Activated CD4-positive, alpha-beta memory T cell treated with anti-CD3 and anti-CD28 coated beads for 36 hours (primary cell): ENCODE results near the gene TBC1D1. TPM values are rescaled to one million over a fixed set of nuclear protein-coding genes. Genes with fewer than 3 reads are reported as not detected.

Source experiments
- CTCF ChIA-PET: fragments of 350-600 bp; sonication (Branson Sonifier 250); formaldehyde crosslinking; loops from one replicate; lab custom pipeline; 2021; ENCODE audit warnings: antibody characterized with exemption, inconsistent platforms; lab: Charles Lee
- POLR2A ChIA-PET: fragments of 350-600 bp; sonication (Branson Sonifier 250); formaldehyde crosslinking; loops from one replicate; lab custom pipeline; 2021; ENCODE audit warnings: antibody characterized with exemption; lab: Charles Lee
- DNase-seq: peaks from one replicate; pipeline ENCODE4 v3.0.0-alpha.2; 2020
- H3K27ac Mint-ChIP-seq: one replicate; pipeline ENCODE4 v1.8.0; 2021; ENCODE audit warnings: mixed read lengths
- H3K27me3 Mint-ChIP-seq: one replicate; pipeline ENCODE4 v1.8.0; 2021; ENCODE audit warnings: mixed read lengths
- H3K36me3 Mint-ChIP-seq: one replicate; pipeline ENCODE4 v1.8.0; 2021; ENCODE audit warnings: mixed read lengths
- H3K4me1 Mint-ChIP-seq: one replicate; pipeline ENCODE4 v1.8.0; 2021; ENCODE audit warnings: low read depth, mixed read lengths
- H3K4me3 Mint-ChIP-seq: one replicate; pipeline ENCODE4 v1.8.0; 2021; ENCODE audit warnings: mild to moderate bottlenecking, mixed read lengths
- H3K9me3 Mint-ChIP-seq: one replicate; pipeline ENCODE4 v1.8.0; 2021; ENCODE audit warnings: mixed read lengths
- intact Hi-C: fragments of 100-400 bp; cut with micrococcal nuclease; formaldehyde crosslinking; loops from one replicate; pipeline ENCODE4 v1.15.1; 2023
- total RNA-seq, 2 experiments: library from RNA; stranded (reverse); gene quantifications; one replicate each; pipeline ENCODE4 v1.2.3, GENCODE V29; 2021

The TBC1D1 gene
- total RNA-seq, 2 experiments from 2014 or later = 67.6 to 70.4 TPM

DNA sequence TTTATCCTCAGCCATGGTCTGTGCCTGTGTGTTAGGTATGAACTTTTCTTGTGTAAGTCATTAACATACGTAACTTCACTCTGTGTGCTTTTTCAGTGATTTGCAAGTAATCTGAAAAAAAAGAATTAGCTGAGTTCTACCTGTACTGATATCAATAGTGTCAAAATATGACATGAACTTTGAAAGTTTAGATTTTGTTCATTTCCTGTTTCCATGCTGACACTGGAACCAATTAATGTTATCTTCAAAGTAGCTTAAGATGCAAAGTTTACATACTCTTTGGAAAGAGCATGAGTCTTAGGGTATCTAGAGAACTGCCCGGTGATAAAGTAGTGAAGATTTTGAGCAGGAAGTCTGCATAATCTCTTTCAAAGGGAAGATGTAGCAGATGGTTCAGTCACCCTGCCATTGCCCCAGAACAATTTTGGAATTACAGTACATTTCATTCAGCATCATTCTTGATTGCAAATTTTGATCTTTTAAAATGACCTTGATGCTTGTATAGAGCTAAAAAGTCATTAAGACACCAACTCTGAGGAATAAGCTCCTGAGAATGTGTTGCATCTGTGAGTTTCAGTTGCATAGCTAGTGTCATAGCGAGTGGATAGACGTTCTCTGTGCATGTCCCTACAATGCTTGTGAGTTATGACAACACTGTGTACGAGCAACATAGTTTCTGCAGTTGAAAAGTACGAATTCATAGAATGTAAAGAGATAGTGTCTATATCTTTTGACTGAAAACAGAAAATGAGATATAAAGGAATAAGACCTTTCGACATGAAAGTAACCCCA lies 199.8 kb downstream of the TBC1D1 start:
- Mint-ChIP-seq H3K27ac (peak overlapping the region; percentile 88), H3K9me3 (no peaks in the 10 kb centered on the region), H3K4me3 (peak overlapping the region; percentile 50), H3K4me1 (peaks cover 42% of the 10 kb centered on the region), H3K36me3 (peaks cover 34% of the 10 kb centered on the region), H3K27me3 (no peaks in the 10 kb centered on the region)
- intact Hi-C loops = loop anchor here (1.0 kb wide), 3 partner anchors 12 to 71 kb away; no protein-coding TSS in a partner anchor
- ChIA-PET CTCF (interaction anchor here (0.8 to 2.9 kb wide), 12 partner anchors 11 to 714 kb away, joined by 4 to 14 read pairs (median 6); partner anchors contain the start of gene TLR1), POLR2A (interaction anchor here (0.5 to 4.0 kb wide), 13 partner anchors 9 to 576 kb away, joined by 3 to 52 read pairs (median 7); no protein-coding TSS in a partner anchor)
- DNase-seq = peak; percentile 21

DNA sequence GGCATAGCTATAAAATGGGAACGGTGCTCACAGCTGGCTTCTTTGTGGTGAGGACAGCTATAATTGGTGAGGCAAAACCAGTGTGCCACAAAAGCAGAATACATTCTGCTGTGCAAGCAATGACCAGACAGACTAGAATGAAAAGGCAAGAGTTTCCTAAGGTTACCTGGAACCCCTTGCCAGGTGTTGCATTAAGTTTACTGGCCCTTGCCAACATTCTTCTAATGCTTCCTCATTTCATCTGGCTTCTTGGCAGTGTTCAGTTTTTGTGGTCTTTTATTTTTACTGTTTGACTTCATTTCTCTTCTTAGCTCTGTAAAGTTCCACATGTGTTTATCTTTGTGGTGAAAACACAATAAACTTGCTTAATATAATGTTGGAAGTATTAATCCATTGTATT lies 200.8 kb downstream of the TBC1D1 start:
- CTCF ChIA-PET = interaction anchor here (1.0 to 2.9 kb wide), 7 partner anchors 22 to 713 kb away, joined by 4 to 14 read pairs (median 5); partner anchors contain the start of gene TLR1
- H3K36me3 Mint-ChIP-seq = peaks cover 38% of the 10 kb centered on the region
- DNase-seq = no peak
- H3K9me3 Mint-ChIP-seq = no peaks in the 10 kb centered on the region
- no peaks in the 10 kb centered on the region for H3K27me3 Mint-ChIP-seq
- POLR2A ChIA-PET = interaction anchor here (1.9 to 4.0 kb wide), 5 partner anchors 10 to 69 kb away, joined by 9 to 52 read pairs (median 20); no protein-coding TSS in a partner anchor
- peak overlapping the region; percentile 88 for H3K27ac Mint-ChIP-seq
- H3K4me1 Mint-ChIP-seq = peaks cover 42% of the 10 kb centered on the region
- intact Hi-C loops = no loop called here
- H3K4me3 Mint-ChIP-seq = peak overlapping the region; percentile 50

- peaks cover 38% of the 10 kb centered on the region for H3K36me3 Mint-ChIP-seq
- H3K27me3 Mint-ChIP-seq = no peaks in the 10 kb centered on the region
- H3K27ac Mint-ChIP-seq = peak overlapping the region; percentile 64
- intact Hi-C loops = no loop called here
- DNase-seq = no peak
- no peak overlapping the region for H3K4me3 Mint-ChIP-seq
- ChIA-PET CTCF (no interaction called here), POLR2A (no interaction called here)
- peaks cover 42% of the 10 kb centered on the region for H3K4me1 Mint-ChIP-seq
- H3K9me3 Mint-ChIP-seq = no peaks in the 10 kb centered on the region
These were observed 201.8 kb downstream of the TBC1D1 start for GRCh38 chr4:38092701-38093100.

GRCh38 chr4:38094419-38094818 lies 203.5 kb downstream of the TBC1D1 start:
- H3K27me3 Mint-ChIP-seq = no peaks in the 10 kb centered on the region
- H3K9me3 Mint-ChIP-seq = no peaks in the 10 kb centered on the region
- H3K27ac Mint-ChIP-seq = no peak overlapping the region
- peaks cover 44% of the 10 kb centered on the region for H3K36me3 Mint-ChIP-seq
- intact Hi-C loops = no loop called here
- H3K4me1 Mint-ChIP-seq = peaks cover 31% of the 10 kb centered on the region
- no peak overlapping the region for H3K4me3 Mint-ChIP-seq
- CTCF ChIA-PET = interaction anchor here (0.7 to 1.5 kb wide), 8 partner anchors 20 to 476 kb away, joined by 3 to 5 read pairs (median 3); no protein-coding TSS in a partner anchor
- DNase-seq = no peak
- POLR2A ChIA-PET = no interaction called here

- Mint-ChIP-seq H3K36me3 (peaks cover 44% of the 10 kb centered on the region), H3K4me3 (no peak overlapping the region), H3K27me3 (no peaks in the 10 kb centered on the region), H3K9me3 (no peaks in the 10 kb centered on the region), H3K27ac (no peak overlapping the region), H3K4me1 (peaks cover 25% of the 10 kb centered on the region)
- ChIA-PET CTCF (interaction anchor here (1.2 to 1.5 kb wide), 5 partner anchors 18 to 224 kb away, joined by 3 to 5 read pairs (median 4); no protein-coding TSS in a partner anchor), POLR2A (no interaction called here)
- DNase-seq = no peak
- intact Hi-C loops = no loop called here
These were observed 204.8 kb downstream of the TBC1D1 start for GRCh38 chr4:38095691-38096090.

GRCh38 chr4:38097818-38098217 lies 206.9 kb downstream of the TBC1D1 start:
- Mint-ChIP-seq H3K36me3 (peaks cover 33% of the 10 kb centered on the region), H3K9me3 (no peaks in the 10 kb centered on the region), H3K27ac (no peak overlapping the region), H3K4me3 (no peak overlapping the region), H3K27me3 (no peaks in the 10 kb centered on the region), H3K4me1 (peaks cover 8% of the 10 kb centered on the region)
- intact Hi-C loops = no loop called here
- no peak for DNase-seq
- ChIA-PET POLR2A (no interaction called here), CTCF (interaction anchor here (0.8 kb wide), 1 partner anchor 28 kb away, joined by 3 read pairs; no protein-coding TSS in a partner anchor)

DNA sequence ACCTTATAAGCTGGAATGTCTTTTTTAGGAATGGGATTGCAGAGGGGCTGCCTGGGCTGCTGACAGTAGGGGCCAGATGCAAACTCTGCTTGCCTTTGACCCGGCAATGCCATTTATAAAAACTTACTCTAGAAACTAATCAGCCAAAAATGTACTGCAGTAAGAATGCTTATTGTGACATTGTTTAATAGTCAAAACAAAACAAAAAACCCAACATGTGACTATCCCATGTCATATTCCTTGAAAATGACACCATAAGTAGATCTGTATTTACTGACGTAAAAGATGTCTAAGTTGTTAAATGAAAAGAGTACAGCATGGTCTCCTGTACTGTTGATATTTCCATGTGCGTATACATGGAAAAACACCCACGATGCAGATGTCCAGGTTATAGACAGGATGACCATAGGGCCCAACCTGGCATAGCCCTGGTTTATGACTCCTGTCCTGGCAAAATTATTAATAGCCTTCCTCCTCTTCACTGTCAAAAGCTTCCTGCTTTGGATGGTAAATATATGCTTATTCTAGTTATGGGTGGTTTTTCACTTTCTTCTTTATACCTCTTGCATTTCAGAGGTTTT lies 208.2 kb downstream of the TBC1D1 start:
- intact Hi-C loops = no loop called here
- Mint-ChIP-seq H3K27ac (no peak overlapping the region), H3K4me1 (peaks cover 5% of the 10 kb centered on the region), H3K4me3 (no peak overlapping the region), H3K36me3 (peaks cover 33% of the 10 kb centered on the region), H3K9me3 (no peaks in the 10 kb centered on the region), H3K27me3 (no peaks in the 10 kb centered on the region)
- ChIA-PET POLR2A (no interaction called here), CTCF (interaction anchor here (0.8 kb wide), 1 partner anchor 29 kb away, joined by 3 read pairs; no protein-coding TSS in a partner anchor)
- DNase-seq = no peak

DNA sequence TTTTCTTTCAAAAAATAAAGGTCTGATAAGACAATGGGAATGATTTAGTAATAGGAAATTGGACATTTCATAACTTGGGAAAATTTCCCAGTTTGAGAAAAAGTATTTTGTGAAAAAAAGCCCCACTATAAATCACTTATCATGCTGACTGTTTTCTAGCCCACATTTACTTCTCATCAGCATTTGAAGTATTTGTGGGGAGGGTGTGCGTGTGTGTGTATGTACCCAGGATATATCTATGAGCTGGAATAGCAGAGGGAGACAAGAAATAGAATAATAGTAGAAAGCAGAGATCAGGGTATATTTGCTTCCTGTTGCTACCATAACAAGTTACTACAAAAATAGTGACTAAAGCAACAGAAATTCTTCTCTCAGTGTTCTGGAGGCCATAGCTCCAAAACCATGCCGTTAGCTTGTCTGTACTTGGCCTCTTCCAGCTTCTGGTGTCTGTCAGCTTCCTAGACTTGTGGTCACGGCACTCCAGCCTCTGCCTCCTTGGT lies 209.1 kb downstream of the TBC1D1 start:
- intact Hi-C loops = loop anchor here (1.0 kb wide), 1 partner anchor 11 kb away; no protein-coding TSS in a partner anchor
- CTCF ChIA-PET = no interaction called here
- Mint-ChIP-seq H3K36me3 (peaks cover 35% of the 10 kb centered on the region), H3K4me1 (peaks cover 5% of the 10 kb centered on the region), H3K4me3 (no peak overlapping the region), H3K27ac (no peak overlapping the region), H3K27me3 (no peaks in the 10 kb centered on the region), H3K9me3 (no peaks in the 10 kb centered on the region)
- no peak for DNase-seq
- POLR2A ChIA-PET = no interaction called here

GRCh38 chr4:38100474-38101255 lies 209.8 kb downstream of the TBC1D1 start:
- POLR2A ChIA-PET = no interaction called here
- peaks cover 12% of the 10 kb centered on the region for H3K4me1 Mint-ChIP-seq
- H3K27me3 Mint-ChIP-seq = no peaks in the 10 kb centered on the region
- CTCF ChIA-PET = no interaction called here
- no peak overlapping the region for H3K4me3 Mint-ChIP-seq
- peaks cover 33% of the 10 kb centered on the region for H3K36me3 Mint-ChIP-seq
- no peak for DNase-seq
- H3K27ac Mint-ChIP-seq = no peak overlapping the region
- H3K9me3 Mint-ChIP-seq = no peaks in the 10 kb centered on the region
- intact Hi-C loops = loop anchor here (1.0 kb wide), 1 partner anchor 11 kb away; no protein-coding TSS in a partner anchor

- intact Hi-C loops = no loop called here
- Mint-ChIP-seq H3K27ac (no peak overlapping the region), H3K4me3 (no peak overlapping the region), H3K4me1 (peaks cover 13% of the 10 kb centered on the region), H3K9me3 (no peaks in the 10 kb centered on the region), H3K27me3 (no peaks in the 10 kb centered on the region), H3K36me3 (peaks cover 32% of the 10 kb centered on the region)
- POLR2A ChIA-PET = no interaction called here
- no peak for DNase-seq
- CTCF ChIA-PET = interaction anchor here (0.7 to 1.4 kb wide), 2 partner anchors 78 to 525 kb away, joined by 3 to 4 read pairs; no protein-coding TSS in a partner anchor
These were observed 210.7 kb downstream of the TBC1D1 start for GRCh38 chr4:38101563-38101962.

GRCh38 chr4:38102957-38103588 lies 212.2 kb downstream of the TBC1D1 start:
- ChIA-PET POLR2A (interaction anchor here (0.6 kb wide), 1 partner anchor 29 kb away, joined by 3 read pairs; no protein-coding TSS in a partner anchor), CTCF (no interaction called here)
- Mint-ChIP-seq H3K4me3 (no peak overlapping the region), H3K27ac (no peak overlapping the region), H3K9me3 (no peaks in the 10 kb centered on the region), H3K27me3 (no peaks in the 10 kb centered on the region), H3K4me1 (peaks cover 13% of the 10 kb centered on the region), H3K36me3 (peaks cover 28% of the 10 kb centered on the region)
- DNase-seq = no peak
- intact Hi-C loops = no loop called here
